GM18507 (cell line): ENCODE results near the gene UBE2C.
"Not testable (repeated sequence)": the region's sequence is repeated elsewhere in the genome, so short reads cannot be mapped to it uniquely, and the experiment has no call there.

ENCODE experiments used
- DNase-seq: peaks from one replicate; pipeline ENCODE4 v3.0.0; 2011; ENCODE audit warnings: low read depth; ENCODE audit not compliant: insufficient read length; ENCODE audit errors: extremely low spot score
- FAIRE-seq: peaks from 2 replicates; lab custom pipeline; 2011; peaks lifted over from hg19 to GRCh38; lab: Jason Lieb, UNC

UBE2C gene

GRCh38 chr20:45827712-45828111 lies 15.3 kb downstream of the UBE2C start:
- FAIRE-seq (no peak), DNase-seq (no peak)

- no peak for DNase-seq
- no peak for FAIRE-seq
These were observed 16.1 kb downstream of the UBE2C start for GRCh38 chr20:45828589-45828988.

- DNase-seq, FAIRE-seq: not testable (repeated sequence)
These were observed 17.2 kb downstream of the UBE2C start for GRCh38 chr20:45829673-45830106.

GRCh38 chr20:45832619-45833018 lies 20.2 kb downstream of the UBE2C start:
- FAIRE-seq (no peak), DNase-seq (no peak)

GRCh38 chr20:45833030-45833882 lies 20.8 kb downstream of the UBE2C start, which contains the start of gene SNX21:
Gene SNX21 (plus strand): TSS chr20:45833799. CDS start chr20:45833920, 121 bp downstream.
- DNase-seq = no peak
- no peak for FAIRE-seq

- FAIRE-seq (no peak), DNase-seq (no peak)
These were observed 21.7 kb downstream of the UBE2C start for GRCh38 chr20:45833883-45834796.

GRCh38 chr20:45834797-45835161 lies 22.3 kb downstream of the UBE2C start:
- FAIRE-seq (no peak), DNase-seq (no peak)

- FAIRE-seq (no peak), DNase-seq (no peak)
These were observed 22.9 kb downstream of the UBE2C start for GRCh38 chr20:45835329-45835765.

- no peak for DNase-seq
These were observed 23.4 kb downstream of the UBE2C start for GRCh38 chr20:45835825-45836224.

GRCh38 chr20:45836841-45837240 lies 24.4 kb downstream of the UBE2C start:
- no peak for DNase-seq
- FAIRE-seq = no peak

More at GRCh38 chr20:45835825-45836224, 23.4 kb downstream of the UBE2C start:
- no peak for FAIRE-seq

- DNase-seq (no peak), FAIRE-seq (no peak)
These were observed 28.3 kb downstream of the UBE2C start for GRCh38 chr20:45840700-45841198.

GRCh38 chr20:45841407-45842129 lies 29.1 kb downstream of the UBE2C start:
- no peak for DNase-seq
- no peak for FAIRE-seq

GRCh38 chr20:45842169-45842812 lies 29.8 kb downstream of the UBE2C start:
- peak; percentile 84 for FAIRE-seq
- DNase-seq = no peak

GRCh38 chr20:45843506-45843905 lies 31.1 kb downstream of the UBE2C start:
- no peak for FAIRE-seq
- no peak for DNase-seq

GRCh38 chr20:45845452-45845851 lies 33.0 kb downstream of the UBE2C start:
- no peak for FAIRE-seq
- no peak for DNase-seq

GRCh38 chr20:45848421-45848820 lies 36.0 kb downstream of the UBE2C start:
- DNase-seq = no peak
- FAIRE-seq = no peak

GRCh38 chr20:45848969-45849582 lies 36.6 kb downstream of the UBE2C start:
- DNase-seq = no peak
- no peak for FAIRE-seq

GRCh38 chr20:45850238-45850637 lies 37.8 kb downstream of the UBE2C start:
- DNase-seq (no peak), FAIRE-seq (no peak)

- no peak for FAIRE-seq
- no peak for DNase-seq
These were observed 38.5 kb downstream of the UBE2C start for GRCh38 chr20:45850926-45851325.
